Endothelial cell of umbilical vein (primary cell): ENCODE data around the gene RAMP3. TPM values are rescaled to one million over a fixed set of nuclear protein-coding genes. Genes with fewer than 3 reads are reported as not detected.

Experiments
- BruUV-seq: library from RNA; stranded (reverse); fragments of 400-500 nt; replicated peaks from 2 replicates; lab custom pipeline; 2021; lab: Mats Ljungman, UMichigan
- CTCF ChIA-PET: fragments of 300-600, 350-600 bp; sonication (Branson Sonifier 250); formaldehyde crosslinking; loops from one replicate; lab custom pipeline; 2021; ENCODE audit warnings: antibody characterized with exemption, inconsistent platforms; lab: Charles Lee
- POLR2A ChIA-PET: fragments of 300-600, 350-600 bp; sonication (Branson Sonifier 250); formaldehyde crosslinking; loops from one replicate; lab custom pipeline; 2021; ENCODE audit warnings: antibody characterized with exemption, inconsistent platforms; lab: Charles Lee
- DNase-seq: peaks from one replicate; pipeline ENCODE4 v3.0.0-alpha.2; 2011; ENCODE audit warnings: low read depth, low spot score
- FAIRE-seq: peaks from 2 replicates; lab custom pipeline; 2011; peaks lifted over from hg19 to GRCh38; lab: Jason Lieb, UNC
- H2AFZ ChIP-seq: 2 replicates; pipeline ENCODE4 v1.6.0; 2012; ENCODE audit warnings: low read depth, low read length, control low read depth, inconsistent platforms
- H3K27ac ChIP-seq: 2 replicates; pipeline ENCODE4 v1.5.1; 2011; ENCODE audit warnings: low read depth, mild to moderate bottlenecking, control low read depth, low read length, moderate library complexity; ENCODE audit not compliant: insufficient read depth
- H3K27me3 ChIP-seq, 2 experiments: 2 replicates each; pipeline versions ENCODE4 v1.6.0 to v1.6.1; 2011; ENCODE audit warnings: low read length in 2 of 2, mixed read lengths in 1 of 2; ENCODE audit not compliant: control insufficient read depth in 2 of 2, insufficient read depth in 2 of 2
- H3K36me3 ChIP-seq, 2 experiments: 2 replicates in 1 of 2; 3 replicates in 1 of 2; pipeline ENCODE4 v1.5.1; 2011; ENCODE audit warnings: low read length in 2 of 2, mild to moderate bottlenecking in 1 of 2, moderate library complexity in 1 of 2; ENCODE audit not compliant: control insufficient read depth in 2 of 2, insufficient read depth in 2 of 2; ENCODE audit errors: extremely low read depth in 1 of 2
- H3K4me1 ChIP-seq: 3 replicates; pipeline ENCODE4 v1.5.1; 2011; ENCODE audit warnings: mild to moderate bottlenecking, low read length; ENCODE audit not compliant: control insufficient read depth, insufficient read depth; ENCODE audit errors: extremely low read depth
- H3K4me2 ChIP-seq: 2 replicates; pipeline ENCODE4 v1.6.1; 2011; ENCODE audit warnings: low read length, control low read depth, mixed read lengths; ENCODE audit not compliant: insufficient read depth
- H3K4me3 ChIP-seq, 3 experiments: fragments of 200-600 bp in 1 of 3; sonication (generic), shearing (Covaris generic) in 1 of 3; replicated peaks in 1 of 3; 2 replicates each; pipeline ENCODE4 v1.5.1; 2011 to 2016; ENCODE audit warnings: control low read depth in 3 of 3, low read length in 3 of 3, mild to moderate bottlenecking in 2 of 3, inconsistent platforms in 1 of 3, low read depth in 1 of 3, moderate library complexity in 1 of 3; ENCODE audit not compliant: insufficient read depth in 1 of 3
- H3K79me2 ChIP-seq: 2 replicates; pipeline ENCODE4 v1.6.0; 2012; ENCODE audit warnings: low read length, inconsistent platforms; ENCODE audit not compliant: control insufficient read depth, insufficient read depth
- H3K9ac ChIP-seq: replicated peaks from 2 replicates; pipeline ENCODE3; 2011; ENCODE audit warnings: low read length, control low read depth; ENCODE audit not compliant: insufficient read depth; ENCODE audit errors: extremely low read depth
- H3K9me1 ChIP-seq: replicated peaks from 3 replicates; pipeline ENCODE4 v1.6.0; 2011; ENCODE audit warnings: mild to moderate bottlenecking, low read length; ENCODE audit not compliant: control insufficient read depth, insufficient read depth; ENCODE audit errors: extremely low read depth
- H3K9me3 ChIP-seq: replicated peaks from 2 replicates; pipeline ENCODE4 v1.5.1; 2012; ENCODE audit warnings: low read length, inconsistent platforms; ENCODE audit not compliant: control insufficient read depth, insufficient read depth
- H4K20me1 ChIP-seq: replicated peaks from 2 replicates; pipeline ENCODE3; 2011; ENCODE audit warnings: mild to moderate bottlenecking, low read length; ENCODE audit not compliant: control insufficient read depth, insufficient read depth; ENCODE audit errors: extremely low read depth
- EZH2 ChIP-seq: IDR thresholded peaks from 2 replicates; pipeline ENCODE4 v1.6.1; 2012; ENCODE audit warnings: borderline replicate concordance, low read depth, mild to moderate bottlenecking, moderate library complexity, low read length, inconsistent platforms; ENCODE audit not compliant: severe bottlenecking
- FOS ChIP-seq: IDR thresholded peaks from 2 replicates; pipeline ENCODE4 v1.6.1; 2011; ENCODE audit warnings: mild to moderate bottlenecking, low read length, moderate library complexity, borderline replicate concordance; ENCODE audit not compliant: insufficient read depth
- GATA2 ChIP-seq: IDR thresholded peaks from 2 replicates; pipeline ENCODE4 v1.7.0; 2011; ENCODE audit warnings: low read depth, mild to moderate bottlenecking, moderate library complexity, mixed read lengths, low read length; ENCODE audit not compliant: insufficient read length, insufficient read depth
- JUN ChIP-seq: IDR thresholded peaks from 2 replicates; pipeline ENCODE4 v1.6.1; 2011; ENCODE audit warnings: borderline replicate concordance, low read depth; ENCODE audit not compliant: insufficient read length, insufficient read depth
- MYC ChIP-seq: IDR thresholded peaks from one replicate; pipeline ENCODE4 v1.6.1; 2011; ENCODE audit warnings: mild to moderate bottlenecking, low read depth, low read length
- POLR2A ChIP-seq: IDR thresholded peaks from 2 replicates; pipeline ENCODE4 v1.6.1; 2012; ENCODE audit warnings: low read depth, mild to moderate bottlenecking, control low read depth, low read length
- POLR2AphosphoS5 ChIP-seq: IDR thresholded peaks from 2 replicates; pipeline ENCODE4 v1.6.1; 2012; ENCODE audit warnings: low read depth, mild to moderate bottlenecking, control low read depth, low read length, moderate library complexity; ENCODE audit not compliant: insufficient read depth
- dilution Hi-C: fragments of 300-500 bp; cut with MboI; formaldehyde crosslinking; loops from one replicate; pipeline ENCODE4 v1.15.0; 2019; ENCODE audit warnings: low sequenced_read_pairs; ENCODE audit not compliant: extremely low pct_ligation_motif_present
- intact Hi-C: fragments of 100-400 bp; cut with micrococcal nuclease; formaldehyde crosslinking; loops from one replicate; pipeline ENCODE4 v1.10.0; 2022
- polyA plus RNA-seq, 4 experiments: library from polyadenylated mRNA; depleted of rRNA in 3 of 4; stranded (reverse) in 3 of 4; unstranded in 1 of 4; fragments of >200 nt; gene quantifications; 2 replicates each; pipeline versions ENCODE4 v1.2.1 to v1.2.3, GENCODE V29; 2011 to 2012; ENCODE audit warnings: missing spikeins in 1 of 4
- total RNA-seq: library from RNA; stranded (reverse); gene quantifications from 2 replicates; pipeline ENCODE4 v1.2.3, GENCODE V29; 2021
- TF ChIP-seq, protein P1 (sequence below), 2 donors: IDR thresholded peaks; 1 replicate in 1 of 2; 2 replicates in 1 of 2; pipeline ENCODE4 v1.5.1; 2011; ENCODE audit warnings: low read length in 2 of 2, mild to moderate bottlenecking in 2 of 2, moderate library complexity in 2 of 2, control low read depth in 1 of 2, inconsistent platforms in 1 of 2, low read depth in 1 of 2; ENCODE audit not compliant: insufficient read depth in 1 of 2; ENCODE audit errors: extremely low read depth in 1 of 2
- TF ChIP-seq, protein P2 (sequence below): IDR thresholded peaks from 2 replicates; pipeline ENCODE4 v1.6.1; 2011; ENCODE audit not compliant: insufficient read depth, insufficient read length

The RAMP3 gene
- total and polyA plus RNA-seq, 2 donors (not counting 3 experiments of a cell fraction or from before 2014, with no cell fraction given) = not detected

DNA sequence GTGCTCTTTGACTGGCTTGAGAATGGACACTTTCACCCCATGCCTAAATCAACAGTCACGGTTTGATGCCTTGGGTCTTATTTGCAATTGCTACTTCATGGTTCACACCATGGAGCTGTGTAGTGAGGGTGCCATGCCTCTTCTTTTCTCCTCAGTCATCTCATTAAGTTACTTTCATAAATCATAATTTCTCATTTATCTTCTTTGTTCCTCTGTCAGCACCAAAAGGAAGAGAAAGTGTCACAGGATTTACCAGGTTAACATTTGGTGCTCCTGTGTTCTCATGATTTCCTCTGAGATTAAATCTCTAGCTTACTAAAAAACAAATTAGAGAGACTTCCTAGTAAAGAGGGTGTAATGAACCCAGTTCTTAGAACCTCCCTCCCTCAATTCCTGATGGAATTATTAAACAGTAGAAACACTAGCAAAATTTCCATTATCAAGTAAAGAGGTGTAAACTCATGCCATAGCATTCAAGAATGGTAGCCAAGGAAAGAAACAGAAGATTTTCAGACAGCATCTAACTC lies 75.7 kb downstream of the RAMP3 start:
- H2AFZ ChIP-seq = no peak overlapping the region
- no peaks in the 10 kb centered on the region for H3K36me3 ChIP-seq
- H3K79me2 ChIP-seq = no peaks in the 10 kb centered on the region
- no peaks in the 10 kb centered on the region for H4K20me1 ChIP-seq
- H3K9ac ChIP-seq = no peak overlapping the region
- H3K9me1 ChIP-seq = no peaks in the 10 kb centered on the region
- no peaks in the 10 kb centered on the region for H3K27me3 ChIP-seq
- no peaks in the 10 kb centered on the region for H3K9me3 ChIP-seq
- no peak for FAIRE-seq
- H3K4me3 ChIP-seq = no peak overlapping the region
- H3K27ac ChIP-seq = no peak overlapping the region
- TF ChIP-seq JUN (no peak), GATA2 (no peak), POLR2AphosphoS5 (no peak), POLR2A (no peak), EZH2 (no peak), MYC (no peak), FOS (no peak)
- TF ChIP-seq, protein P1, sequence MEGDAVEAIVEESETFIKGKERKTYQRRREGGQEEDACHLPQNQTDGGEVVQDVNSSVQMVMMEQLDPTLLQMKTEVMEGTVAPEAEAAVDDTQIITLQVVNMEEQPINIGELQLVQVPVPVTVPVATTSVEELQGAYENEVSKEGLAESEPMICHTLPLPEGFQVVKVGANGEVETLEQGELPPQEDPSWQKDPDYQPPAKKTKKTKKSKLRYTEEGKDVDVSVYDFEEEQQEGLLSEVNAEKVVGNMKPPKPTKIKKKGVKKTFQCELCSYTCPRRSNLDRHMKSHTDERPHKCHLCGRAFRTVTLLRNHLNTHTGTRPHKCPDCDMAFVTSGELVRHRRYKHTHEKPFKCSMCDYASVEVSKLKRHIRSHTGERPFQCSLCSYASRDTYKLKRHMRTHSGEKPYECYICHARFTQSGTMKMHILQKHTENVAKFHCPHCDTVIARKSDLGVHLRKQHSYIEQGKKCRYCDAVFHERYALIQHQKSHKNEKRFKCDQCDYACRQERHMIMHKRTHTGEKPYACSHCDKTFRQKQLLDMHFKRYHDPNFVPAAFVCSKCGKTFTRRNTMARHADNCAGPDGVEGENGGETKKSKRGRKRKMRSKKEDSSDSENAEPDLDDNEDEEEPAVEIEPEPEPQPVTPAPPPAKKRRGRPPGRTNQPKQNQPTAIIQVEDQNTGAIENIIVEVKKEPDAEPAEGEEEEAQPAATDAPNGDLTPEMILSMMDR (IDR thresholded peaks at IDR 0.05; ENCODE audit: extremely low read depth in 1 of 2, insufficient read depth in 1 of 2, low read depth in 1 of 2, low read length in 2 of 2) = no peak
- TF ChIP-seq, protein P2, sequence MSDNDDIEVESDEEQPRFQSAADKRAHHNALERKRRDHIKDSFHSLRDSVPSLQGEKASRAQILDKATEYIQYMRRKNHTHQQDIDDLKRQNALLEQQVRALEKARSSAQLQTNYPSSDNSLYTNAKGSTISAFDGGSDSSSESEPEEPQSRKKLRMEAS = no peak
- POLR2A ChIA-PET = no interaction called here
- dilution Hi-C loops (no loop called here), intact Hi-C loops (no loop called here)
- no peak for DNase-seq
- H3K4me2 ChIP-seq = no peak overlapping the region
- BruUV-seq = no TSS peak
- H3K4me1 ChIP-seq = no peaks in the 10 kb centered on the region
- CTCF ChIA-PET = no interaction called here

Other genes starting within 250 kb of the RAMP3 start
- gene MYO1G, start 178.8 kb upstream of the RAMP3 start, total RNA-seq = 0.11 and 0.12 TPM in 2 replicates
- 0.06 TPM in 1 of 2 replicates, not detected in the other for gene MYO1G, start 178.8 kb upstream of the RAMP3 start, polyA plus RNA-seq
- gene CCM2, start 157.6 kb upstream of the RAMP3 start, total RNA-seq = 57.4 and 66.1 TPM in 2 replicates
- gene CCM2, start 157.6 kb upstream of the RAMP3 start, polyA plus RNA-seq = 70.4 and 82.1 TPM in 2 replicates
- 4.3 and 6.6 TPM in 2 replicates for gene NACAD, start 68.8 kb upstream of the RAMP3 start, total RNA-seq
- 1.4 and 1.5 TPM in 2 replicates for gene NACAD, start 68.8 kb upstream of the RAMP3 start, polyA plus RNA-seq
- 56.7 and 63.4 TPM in 2 replicates for gene TBRG4, start 46.1 kb upstream of the RAMP3 start, total RNA-seq
- gene TBRG4, start 46.1 kb upstream of the RAMP3 start, polyA plus RNA-seq = 43.7 and 44.5 TPM in 2 replicates